Activated gamma-delta T cell treated with anti-CD3 and anti-CD28 coated beads, Interleukin-2, amount 50 U/mL, for 16 hours (primary cell): Measurements from ENCODE around the gene SPRY2.
"Not testable (repeated sequence)": the region's sequence is repeated elsewhere in the genome, so short reads cannot be mapped to it uniquely, and the experiment has no call there.

ENCODE experiments used
- DNase-seq: peaks from one replicate; pipeline ENCODE4 v3.0.0-alpha.2; 2020; ENCODE audit warnings: low read depth

The SPRY2 gene, protein sequence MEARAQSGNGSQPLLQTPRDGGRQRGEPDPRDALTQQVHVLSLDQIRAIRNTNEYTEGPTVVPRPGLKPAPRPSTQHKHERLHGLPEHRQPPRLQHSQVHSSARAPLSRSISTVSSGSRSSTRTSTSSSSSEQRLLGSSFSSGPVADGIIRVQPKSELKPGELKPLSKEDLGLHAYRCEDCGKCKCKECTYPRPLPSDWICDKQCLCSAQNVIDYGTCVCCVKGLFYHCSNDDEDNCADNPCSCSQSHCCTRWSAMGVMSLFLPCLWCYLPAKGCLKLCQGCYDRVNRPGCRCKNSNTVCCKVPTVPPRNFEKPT

DNA sequence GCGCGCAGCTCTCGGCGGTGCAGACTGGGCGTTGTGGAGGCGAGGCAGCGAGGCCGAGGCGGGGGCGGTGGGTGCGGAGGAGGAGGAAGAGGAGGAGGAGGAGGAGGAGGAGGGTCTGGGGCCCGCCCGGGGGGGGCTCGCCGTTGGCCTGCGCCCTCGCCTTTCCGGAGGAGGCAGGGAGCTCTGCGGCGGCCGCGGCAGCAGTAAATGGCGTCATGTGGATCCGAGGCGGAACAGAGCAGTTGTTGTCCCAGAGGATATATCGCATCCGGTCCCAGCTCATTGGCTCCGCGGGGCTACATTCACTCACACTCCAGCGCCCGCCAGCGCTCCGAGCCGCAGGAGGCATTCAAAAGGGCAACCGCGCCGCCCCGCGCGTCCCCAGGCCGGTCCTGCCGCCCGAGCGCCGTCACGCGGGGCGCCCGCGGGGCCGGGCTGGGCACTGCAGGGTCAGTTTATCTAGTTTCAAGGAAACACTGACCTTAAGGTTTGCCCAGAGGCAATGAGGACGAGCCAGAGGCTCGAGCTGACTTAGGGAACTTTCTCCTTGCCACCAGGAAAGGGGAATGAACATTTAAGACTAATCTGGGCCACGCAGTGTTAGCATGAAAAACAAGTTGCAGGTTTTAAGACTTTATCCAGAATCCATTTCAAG, at the start of gene SPRY2:
SPRY2 (minus strand) TSS at position 26 of the 655 bp plus-strand sequence. CDS start 3,421 bp downstream, outside the sequence.
- DNase-seq = peak; percentile 36

DNA sequence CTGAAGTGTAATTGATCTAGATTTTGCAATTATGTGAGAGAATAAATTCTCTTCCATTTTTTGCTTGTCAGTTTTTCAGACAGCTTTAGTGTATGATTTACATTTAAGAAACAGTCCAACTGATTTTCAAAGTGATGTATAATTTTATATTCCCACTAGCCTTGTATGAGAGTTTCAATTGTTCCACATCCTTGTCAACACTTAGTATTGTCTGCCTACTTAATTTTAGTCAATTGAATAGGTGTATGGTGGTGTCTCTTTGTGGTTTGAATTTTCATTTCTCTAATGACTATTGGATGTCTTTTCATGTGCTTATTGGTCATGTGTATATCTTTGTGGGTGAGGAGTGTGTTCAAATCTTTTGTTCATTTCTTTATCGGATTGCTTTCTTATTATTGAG, 49.4 kb upstream of the SPRY2 start:
- DNase-seq = no peak

DNA sequence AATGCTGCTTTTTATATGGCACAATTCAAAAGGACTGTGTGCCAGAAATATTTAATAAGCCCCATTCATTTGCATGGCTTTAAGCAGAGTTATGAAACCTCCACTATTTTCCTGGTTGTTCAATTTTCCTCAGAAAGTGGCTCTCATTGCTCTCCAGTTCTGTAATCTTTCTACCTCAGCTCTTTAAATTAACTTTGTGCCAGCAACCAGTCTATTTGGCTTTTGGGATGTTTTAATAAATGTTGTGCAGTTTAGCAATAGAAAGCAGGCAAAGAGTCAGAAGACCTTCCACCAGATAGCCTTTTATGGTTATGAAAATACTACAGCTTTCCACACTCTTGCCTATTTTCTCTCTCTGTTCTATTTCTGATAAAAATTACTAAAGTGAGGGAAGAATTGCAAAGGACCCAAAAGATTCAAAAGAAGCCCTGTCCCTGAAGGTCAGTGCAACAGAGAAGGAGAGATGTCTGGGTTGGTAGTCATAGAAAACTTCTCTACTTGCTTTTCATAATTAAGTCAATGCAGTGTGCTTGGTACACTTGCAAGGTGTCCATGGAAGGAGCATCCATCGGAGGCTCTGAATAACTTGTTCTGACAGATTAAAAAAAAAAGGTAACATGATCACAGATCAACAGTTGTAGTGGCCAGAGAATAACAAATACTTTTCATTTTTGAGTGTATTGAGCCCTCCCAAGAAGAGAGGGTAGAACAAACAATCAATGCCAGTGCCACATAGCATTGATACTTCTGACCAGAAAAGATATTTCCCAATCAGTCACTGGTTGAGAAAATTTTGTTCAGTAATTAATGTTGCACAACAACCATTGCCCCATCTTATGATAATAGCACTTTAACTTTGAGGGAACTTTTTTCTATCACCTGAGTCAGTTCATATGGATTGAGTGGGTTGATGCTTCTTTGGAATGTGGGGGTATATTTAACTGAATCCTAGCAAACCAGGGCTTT, 48.4 kb upstream of the SPRY2 start:
- DNase-seq = no peak

DNA sequence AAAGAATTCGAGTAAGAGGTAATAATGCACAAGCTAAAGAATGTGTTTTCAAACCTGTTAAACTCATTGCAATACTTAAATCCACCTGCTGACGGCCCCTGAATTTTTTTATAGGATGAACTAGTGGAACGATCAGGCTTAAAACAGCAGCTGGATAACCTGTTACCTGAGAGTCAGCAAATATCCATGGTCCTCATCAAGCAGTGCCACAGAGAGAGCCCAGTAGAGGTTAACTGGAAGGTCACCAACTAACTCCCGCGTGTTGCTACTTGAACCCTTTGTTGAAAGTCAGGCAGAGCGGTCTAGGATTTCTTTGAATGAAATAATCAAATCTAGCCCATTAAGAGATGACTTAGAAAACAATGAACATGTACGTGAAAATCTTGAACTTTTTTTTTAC, 47.6 kb upstream of the SPRY2 start:
- no peak for DNase-seq

DNA sequence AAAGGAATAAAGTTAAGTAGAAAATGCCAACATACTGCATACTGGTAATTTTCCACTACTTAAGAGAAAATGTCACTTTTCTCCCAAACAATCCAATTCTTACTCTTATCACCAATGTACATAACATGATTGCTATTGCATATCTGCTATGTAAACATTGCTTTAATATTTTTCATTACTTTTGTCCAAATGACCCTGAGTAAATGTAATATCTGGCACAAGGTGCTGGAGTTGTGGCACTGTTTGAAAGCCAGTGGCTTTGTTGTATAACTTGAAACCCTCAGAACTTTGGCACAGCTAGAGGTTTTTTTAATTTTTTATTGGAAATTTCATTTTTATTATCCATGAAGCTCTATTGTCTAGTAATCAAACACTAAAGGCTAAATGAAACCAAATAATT, 45.7 kb upstream of the SPRY2 start:
- DNase-seq = no peak

DNA sequence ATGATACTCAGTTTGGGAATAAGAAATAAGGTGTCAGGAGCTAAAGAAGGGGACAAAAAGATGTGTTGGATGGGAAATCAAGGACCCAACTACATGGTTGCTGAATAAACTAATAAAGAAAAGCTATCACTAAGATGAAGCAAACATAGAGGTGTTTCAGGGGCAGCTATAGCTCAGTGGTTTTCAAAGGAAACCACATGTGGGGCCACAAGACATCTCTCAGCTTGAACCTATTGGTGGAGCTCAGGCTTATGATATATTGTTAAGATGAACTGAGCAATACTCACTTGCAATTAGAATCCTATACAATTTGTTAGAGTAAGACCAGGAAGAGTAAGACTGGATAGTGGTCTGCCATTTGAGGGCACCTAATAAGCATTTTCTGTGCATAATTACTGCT, 45.1 kb upstream of the SPRY2 start:
- DNase-seq = no peak

DNA sequence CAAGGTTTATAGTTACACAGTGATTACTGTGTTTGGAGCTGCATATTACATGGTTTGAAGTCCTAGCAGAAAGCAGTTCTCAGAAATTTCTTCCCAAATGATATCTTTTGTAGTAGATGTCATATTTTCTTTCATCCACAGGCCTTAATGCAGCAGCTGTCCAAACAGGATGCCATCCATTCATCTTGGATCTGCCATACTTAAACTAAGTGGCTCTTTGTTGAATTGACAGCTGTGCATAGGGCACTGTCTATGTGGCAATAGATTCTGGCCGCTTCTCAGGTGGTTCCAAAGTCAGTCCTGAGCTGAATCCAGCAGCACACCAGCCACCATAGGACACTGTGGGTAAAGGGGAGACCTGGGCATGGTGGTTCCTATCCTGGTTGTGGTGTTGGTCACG, 41.6 kb upstream of the SPRY2 start:
- DNase-seq = no peak

DNA sequence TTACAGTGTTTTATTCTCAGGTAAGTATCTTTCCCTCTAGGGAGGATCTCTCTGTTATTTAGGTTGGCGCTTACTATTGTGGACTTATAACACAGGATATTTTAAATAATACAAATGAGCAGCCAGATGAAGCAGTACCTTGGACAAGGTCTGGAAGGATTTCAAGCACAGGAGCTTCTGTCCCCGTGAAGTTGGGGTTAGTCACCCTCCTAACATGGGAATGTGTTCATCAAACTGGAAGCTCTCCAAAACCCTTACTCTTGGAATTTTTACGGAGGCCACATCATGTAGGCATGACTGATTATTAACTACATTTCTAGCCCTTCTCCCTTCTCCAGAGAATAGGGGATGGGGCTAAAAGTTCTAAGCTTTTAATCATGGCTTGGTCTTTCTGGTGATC, 38.3 kb upstream of the SPRY2 start:
- DNase-seq = no peak

DNA sequence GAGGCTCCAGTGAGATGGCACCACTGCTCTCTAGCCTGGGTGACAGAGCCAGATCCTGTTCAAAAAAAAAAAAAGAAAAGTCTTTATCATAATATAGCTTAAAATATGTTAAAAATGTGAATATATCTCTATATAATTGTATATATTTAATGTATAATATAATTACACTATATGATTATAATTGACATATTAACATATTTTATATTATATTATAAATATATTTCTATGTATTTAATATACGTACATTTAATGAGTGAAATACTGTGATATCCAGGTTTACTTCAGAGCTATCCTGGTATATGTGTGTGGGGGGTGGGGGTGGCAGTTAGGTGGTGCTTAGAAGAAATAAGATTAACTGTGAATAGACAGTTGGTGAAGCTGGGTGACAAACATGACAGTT, 35.6 kb upstream of the SPRY2 start:
- DNase-seq = no peak

DNA sequence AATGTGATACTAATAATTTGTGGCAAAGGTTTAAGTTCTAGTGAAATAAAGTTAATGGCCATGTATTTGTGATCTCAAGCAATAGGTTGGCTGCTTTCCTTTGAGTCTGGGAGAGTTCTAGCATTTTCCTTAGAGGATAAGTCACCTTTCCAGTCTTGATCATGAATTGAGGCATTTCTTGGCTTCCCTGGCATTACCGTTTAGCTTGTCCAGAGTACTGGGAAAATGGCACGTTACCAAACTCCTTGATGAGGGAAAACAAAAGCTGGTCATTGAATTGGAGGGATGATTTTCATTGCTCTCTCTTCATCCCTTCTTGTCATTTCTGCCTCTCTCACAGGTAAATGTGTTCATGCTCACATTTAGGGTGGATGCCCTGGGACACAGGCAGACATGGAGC, 34.0 kb upstream of the SPRY2 start:
- no peak for DNase-seq

DNA sequence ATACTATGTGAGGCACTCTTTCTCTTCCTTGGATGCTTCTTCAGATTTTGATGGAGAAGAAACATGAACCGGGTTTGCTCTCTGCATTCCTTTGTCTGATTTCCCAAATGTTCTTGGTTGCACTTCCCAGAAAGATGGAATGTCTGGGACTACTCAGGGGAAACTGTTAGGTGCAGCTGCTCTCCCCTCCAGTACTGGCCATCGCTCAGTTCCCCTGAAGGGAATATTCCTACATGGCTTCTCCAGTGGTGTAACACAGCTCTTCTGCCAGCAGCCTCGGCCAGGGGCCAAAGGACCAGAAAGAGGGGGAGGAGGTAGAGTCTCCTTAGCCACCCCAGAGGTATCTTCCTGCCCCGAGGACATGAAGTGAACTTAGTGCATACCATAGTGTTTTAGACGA, 33.5 kb upstream of the SPRY2 start:
- no peak for DNase-seq

DNA sequence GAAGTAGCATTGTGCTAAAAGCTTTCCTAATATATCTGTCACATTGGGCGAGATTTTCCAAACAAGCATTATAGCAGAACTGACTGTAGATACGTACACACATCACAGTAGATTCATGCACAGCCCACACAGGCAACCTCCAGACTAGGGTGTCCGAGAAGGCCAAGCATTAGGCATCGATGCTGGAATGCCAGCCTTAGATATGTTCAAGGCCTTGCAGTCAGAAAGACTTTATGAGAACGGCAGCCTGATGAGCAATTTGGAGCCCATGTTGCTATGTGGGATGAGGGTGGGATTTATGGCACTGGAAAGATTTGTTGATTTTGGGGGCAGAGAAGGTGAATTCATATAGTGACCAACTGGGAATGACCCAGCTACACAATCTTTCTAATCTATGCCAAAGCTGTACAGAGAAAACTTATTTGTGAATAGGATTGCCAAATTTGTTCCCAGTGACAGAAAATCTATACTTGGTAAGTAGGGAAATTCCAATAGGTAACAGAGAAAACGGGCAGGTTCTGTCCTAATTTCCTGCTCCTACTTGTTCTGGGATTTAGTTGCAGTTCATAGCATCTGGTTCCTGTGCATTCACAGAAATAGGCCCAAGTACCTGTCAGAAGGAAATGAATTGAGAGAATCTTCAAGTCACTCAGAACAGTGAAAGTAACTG, 31.0 kb upstream of the SPRY2 start:
- DNase-seq = no peak

DNA sequence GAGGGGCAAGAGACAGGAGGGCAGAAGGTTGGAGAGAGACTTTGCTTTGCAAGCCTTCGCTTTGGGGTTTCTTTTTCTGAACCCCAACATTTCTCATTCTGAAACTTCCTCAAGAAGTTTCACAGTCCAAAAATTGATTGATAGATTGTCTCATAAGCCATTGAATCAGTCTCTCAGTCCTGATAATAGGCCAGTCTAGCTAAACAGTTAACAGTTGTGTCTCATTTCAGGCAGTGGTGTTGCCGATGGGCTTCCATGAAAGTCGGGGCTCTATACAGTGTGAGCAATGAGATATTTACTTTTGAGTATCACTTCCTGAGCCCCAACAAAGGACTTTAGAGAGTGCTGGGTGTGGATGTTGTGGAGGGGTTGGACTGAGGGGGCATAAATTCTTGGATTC, 26.5 kb upstream of the SPRY2 start:
- no peak for DNase-seq

DNA sequence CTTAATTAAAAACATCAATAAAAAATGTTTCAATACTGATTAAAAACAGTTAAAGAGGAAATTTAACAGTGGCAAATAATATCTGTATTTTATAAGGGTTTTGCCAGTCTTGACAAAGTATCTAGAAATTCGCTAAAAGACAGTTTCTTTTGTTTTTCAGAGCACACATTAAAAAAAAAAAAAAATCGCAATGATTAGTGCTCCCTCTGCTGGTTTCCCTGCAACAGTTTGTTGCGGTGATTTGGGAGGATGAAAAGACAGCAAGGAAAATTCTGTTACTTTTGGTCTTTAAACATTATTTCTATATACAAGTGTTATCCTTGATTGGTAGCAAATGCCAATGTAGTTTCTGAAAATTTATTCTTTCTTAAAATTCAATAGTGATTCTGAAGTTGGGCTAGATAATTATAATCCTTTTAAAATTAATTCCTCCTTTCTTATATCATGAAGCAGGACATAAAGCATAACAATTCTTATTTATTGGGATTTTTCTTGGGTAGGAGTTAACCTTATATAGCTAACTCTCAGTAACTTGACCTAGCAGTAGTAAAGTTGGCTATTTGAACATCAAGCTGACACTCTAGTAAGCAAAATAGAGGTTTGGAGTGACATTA, 23.1 kb upstream of the SPRY2 start:
- DNase-seq = no peak

DNA sequence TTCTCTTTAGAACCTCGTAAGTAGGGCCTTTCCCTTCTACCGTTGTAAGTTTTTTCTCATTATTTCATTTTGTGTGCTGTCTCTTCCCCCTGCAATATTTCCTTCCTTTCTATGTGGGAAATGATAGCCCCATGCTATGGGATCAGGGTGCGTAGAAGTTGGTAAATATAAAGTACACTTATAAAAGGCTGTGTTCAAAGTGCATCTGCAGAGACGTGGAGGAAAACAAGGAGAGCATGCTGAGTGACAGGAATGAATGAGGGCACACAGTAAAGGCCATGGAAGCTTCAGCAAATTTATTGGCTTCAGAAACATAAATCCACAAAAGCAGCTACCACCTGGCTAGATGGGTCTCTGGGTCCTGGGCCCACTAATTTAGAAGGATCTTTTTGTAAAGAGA, 21.6 kb upstream of the SPRY2 start:
- no peak for DNase-seq

DNA sequence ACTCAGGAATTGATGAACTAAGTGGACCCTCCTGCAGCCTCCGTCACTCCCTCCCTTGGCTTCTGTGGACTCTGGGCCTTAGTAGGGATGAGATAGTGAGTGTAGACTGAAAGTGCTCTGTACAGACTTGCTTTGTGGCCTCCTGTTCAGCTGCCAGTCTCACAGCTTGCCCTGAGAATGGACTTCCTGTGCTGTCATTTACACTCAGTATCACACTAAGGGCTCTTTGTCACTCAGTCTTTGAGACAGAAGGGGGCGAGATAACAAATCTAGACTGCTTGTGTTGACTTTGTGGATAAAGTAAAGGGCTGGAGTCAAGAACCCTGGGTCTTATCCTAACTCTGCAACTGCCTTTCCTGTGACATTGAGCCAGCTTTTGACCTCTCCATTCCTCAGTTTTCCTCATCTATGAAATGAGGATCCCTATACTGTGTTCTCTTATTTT, 21.0 kb upstream of the SPRY2 start:
- DNase-seq = no peak

DNA sequence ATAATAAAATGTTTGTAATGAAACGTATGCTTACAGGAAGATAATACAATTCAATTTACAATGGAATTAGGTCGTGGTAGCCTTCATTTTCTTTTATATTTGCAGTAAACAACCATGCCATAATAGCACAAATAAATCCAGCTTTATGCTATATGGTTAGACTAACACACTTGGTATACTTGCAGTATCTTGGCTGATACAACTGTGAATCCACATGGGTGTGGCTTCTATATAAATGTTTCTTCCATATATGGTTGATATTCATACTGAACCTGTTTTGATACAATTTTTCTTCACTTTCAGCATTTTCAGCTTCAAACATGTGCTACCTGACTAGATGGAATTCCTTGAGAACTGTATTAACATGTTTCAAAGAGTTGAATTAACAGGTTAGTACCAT, 20.4 kb upstream of the SPRY2 start:
- no peak for DNase-seq

DNA sequence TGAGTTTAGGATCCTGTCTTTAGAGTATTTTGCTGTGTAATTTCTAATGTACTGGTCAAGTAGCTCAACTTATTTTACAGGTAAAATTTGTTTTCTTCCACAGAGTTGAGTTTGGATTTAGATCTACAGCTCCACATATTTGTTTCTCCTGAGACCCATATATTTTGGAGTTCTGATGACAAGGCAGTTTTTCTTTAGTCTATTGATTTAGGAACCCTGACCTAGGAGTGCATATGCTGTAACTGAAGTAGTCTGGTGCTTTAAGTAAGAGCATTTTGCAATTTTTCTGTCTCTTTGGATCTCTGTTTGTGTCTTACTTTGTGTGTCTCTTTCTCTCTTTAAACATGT, 19.5 kb upstream of the SPRY2 start:
- DNase-seq = no peak

DNA sequence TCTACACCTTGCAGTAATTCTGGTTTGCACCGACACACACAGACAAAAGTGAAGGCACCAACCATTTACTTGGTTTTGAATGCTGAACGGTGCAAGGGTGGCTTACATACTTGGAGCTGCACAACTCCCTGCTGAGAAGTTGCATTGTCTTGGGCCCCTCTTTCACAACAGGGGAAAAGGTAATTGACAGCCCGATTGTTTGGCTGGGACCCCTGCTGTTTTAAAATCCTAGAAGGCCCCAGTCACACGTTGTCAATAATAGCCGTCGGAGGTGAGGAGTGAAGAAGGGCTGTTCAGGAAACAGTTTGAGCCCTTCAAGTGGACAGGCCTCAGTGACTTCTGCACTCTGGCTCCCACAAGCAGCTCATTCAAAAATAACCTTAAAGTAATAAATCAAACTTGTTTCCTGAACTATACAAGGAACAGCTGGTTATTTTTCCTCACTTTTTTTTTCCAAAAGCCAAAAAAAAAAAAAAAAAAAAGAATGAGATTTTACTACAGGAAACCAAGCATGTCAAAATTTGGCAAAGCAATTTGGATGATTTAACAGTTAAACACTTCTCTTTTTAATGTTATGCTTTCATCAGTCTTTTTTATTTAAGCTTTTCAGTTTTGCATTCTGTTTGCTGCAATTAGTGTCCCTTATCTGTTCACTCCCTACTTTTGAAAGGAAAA, 19.0 kb upstream of the SPRY2 start:
- no peak for DNase-seq

DNA sequence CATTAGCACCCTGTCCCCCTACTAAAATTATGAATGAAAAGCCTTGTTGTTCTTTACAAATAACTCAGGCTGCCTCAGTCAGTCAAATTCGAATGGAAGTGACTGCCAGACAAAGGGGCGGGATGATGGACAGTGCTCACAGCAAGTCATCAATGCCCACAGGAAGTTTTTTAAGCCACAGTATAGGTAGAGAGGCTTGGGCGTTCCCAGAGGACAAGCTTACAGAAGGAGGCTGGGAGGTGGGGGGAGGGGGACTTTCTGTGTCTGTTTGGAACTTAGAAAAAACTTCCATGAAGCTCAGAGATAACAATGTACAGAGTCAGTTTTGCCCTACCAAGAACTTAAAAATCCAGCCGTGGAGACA, 18.5 kb upstream of the SPRY2 start:
- no peak for DNase-seq

DNA sequence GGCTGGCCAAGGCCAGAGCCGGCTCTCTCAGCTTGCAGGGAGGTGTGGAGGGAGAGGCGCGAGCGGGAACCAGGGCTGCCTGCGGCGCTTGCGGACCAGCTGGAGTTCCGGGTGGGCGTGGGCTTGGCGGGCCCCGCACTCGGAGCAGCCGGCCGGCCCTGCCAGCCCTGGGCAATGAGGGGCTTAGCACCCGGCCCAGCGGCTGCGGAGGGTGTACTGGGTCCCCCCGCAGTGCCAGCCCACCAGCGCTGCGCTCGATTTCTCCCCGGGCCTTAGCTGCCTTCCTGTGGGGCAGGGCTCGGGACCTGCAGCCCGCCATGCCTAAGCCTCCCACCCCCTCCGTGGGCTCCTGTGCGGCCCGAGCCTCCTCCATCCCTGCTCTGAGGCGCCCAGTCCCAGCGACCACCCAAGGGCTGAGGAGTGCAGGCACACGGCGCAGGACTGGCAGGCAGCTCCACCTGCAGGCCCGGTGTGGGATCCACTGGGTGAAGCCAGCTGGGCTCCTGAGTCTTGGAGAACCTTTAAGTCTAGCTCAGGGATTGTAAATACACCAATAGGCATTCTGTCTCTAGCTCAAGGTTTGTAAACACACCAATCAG, 14.7 kb upstream of the SPRY2 start:
- DNase-seq = not testable (repeated sequence)
